Central memory CD8-positive, alpha-beta T cell (primary cell): Measurements from ENCODE around the gene NOTCH2.
"Not testable (repeated sequence)": the region's sequence is repeated elsewhere in the genome, so short reads cannot be mapped to it uniquely, and the experiment has no call there.

Experiments used
- ATAC-seq: fragments of 150-1000 bp; cut with Tn5 transposase; replicated peaks from 2 replicates; pipeline ENCODE4 v1.10.0; 2022; ENCODE audit warnings: mild to moderate bottlenecking, moderate FRiP score, moderate number of reproducible peaks; ENCODE audit not compliant: poor library complexity, severe bottlenecking; ENCODE audit errors: extremely low read depth
- DNase-seq, 2 donors: peaks; one replicate each; pipeline ENCODE4 v3.0.0; 2021; ENCODE audit warnings: low spot score in 2 of 2
- H3K27ac Mint-ChIP-seq: one replicate; pipeline ENCODE4 v1.8.0; 2022; ENCODE audit warnings: low read depth, mild to moderate bottlenecking, moderate library complexity, mixed read lengths
- H3K27me3 Mint-ChIP-seq: one replicate; pipeline ENCODE4 v1.8.0; 2022; ENCODE audit warnings: mixed read lengths
- H3K36me3 Mint-ChIP-seq: one replicate; pipeline ENCODE4 v1.8.0; 2022; ENCODE audit warnings: mild to moderate bottlenecking, moderate library complexity, mixed read lengths; ENCODE audit not compliant: insufficient read depth
- H3K4me1 Mint-ChIP-seq: one replicate; pipeline ENCODE4 v1.8.0; 2022; ENCODE audit warnings: mixed read lengths
- H3K4me3 Mint-ChIP-seq: one replicate; pipeline ENCODE4 v1.8.0; 2022; ENCODE audit warnings: mild to moderate bottlenecking, moderate library complexity, mixed read lengths
- H3K9me3 Mint-ChIP-seq: one replicate; pipeline ENCODE4 v1.8.0; 2022; ENCODE audit warnings: mixed read lengths

NOTCH2 gene

DNA sequence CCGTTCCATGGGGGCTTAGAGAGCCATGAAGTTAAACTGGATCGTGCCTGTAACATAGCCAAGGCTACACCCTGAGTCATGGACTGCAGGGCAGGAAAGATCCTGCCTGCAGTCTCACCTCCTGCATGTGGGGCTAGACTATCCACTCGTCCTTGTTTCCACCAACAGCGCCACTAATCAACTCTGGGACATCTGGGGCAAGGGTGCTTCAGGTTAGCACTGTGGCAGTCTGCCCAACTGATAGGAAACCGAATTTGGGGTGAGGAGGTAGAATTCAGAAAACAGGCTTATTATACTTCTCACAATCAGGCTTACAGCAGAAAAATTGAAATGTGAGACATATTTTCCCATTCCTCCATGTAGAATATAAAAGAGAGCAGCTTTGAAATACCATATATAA lies 88.0 kb downstream of the NOTCH2 start:
- DNase-seq (no peak), ATAC-seq (no peak)
- Mint-ChIP-seq H3K4me1 (peaks cover 9% of the 10 kb centered on the region), H3K4me3 (no peak overlapping the region), H3K36me3 (peaks cover 6% of the 10 kb centered on the region), H3K9me3 (no peaks in the 10 kb centered on the region), H3K27me3 (no peaks in the 10 kb centered on the region), H3K27ac (no peak overlapping the region)

- no peak overlapping the region for H3K4me3 Mint-ChIP-seq
- H3K27ac Mint-ChIP-seq = peak overlapping the region; percentile 14
- peaks cover 5% of the 10 kb centered on the region for H3K4me1 Mint-ChIP-seq
- ATAC-seq = no peak
- no peaks in the 10 kb centered on the region for H3K27me3 Mint-ChIP-seq
- no peak for DNase-seq
- peaks cover 6% of the 10 kb centered on the region for H3K36me3 Mint-ChIP-seq
- H3K9me3 Mint-ChIP-seq = no peaks in the 10 kb centered on the region
These were observed 91.4 kb downstream of the NOTCH2 start for GRCh38 chr1:119978018-119978505.

DNA sequence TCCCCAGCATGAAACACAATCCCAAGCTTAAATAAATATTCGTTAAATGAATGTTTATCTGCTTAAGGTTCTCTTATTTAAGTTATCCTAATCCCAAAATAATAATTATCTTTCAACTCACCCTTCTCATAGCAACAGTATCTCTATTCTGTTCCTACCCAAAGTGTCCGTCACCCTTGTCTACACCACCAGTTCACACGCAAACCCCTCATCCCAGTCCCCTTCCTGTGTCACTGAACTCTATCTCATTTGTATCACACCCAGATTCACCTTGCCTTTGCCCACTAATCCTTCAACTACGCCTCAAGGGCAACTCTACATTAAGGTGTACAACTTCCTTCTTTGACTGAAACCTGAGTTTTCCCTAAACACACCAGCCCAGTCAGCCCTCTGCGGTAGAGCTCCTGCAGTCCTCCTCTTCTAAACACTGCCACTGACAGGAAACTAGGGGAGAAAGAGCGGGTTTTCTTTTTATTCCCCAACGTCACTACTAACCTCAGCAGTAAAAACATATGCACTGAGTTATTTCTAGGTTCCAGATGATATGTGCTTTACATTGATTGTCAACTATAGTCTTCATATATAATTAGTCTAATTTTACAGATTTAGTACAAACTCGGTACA lies 92.2 kb downstream of the NOTCH2 start:
- H3K36me3 Mint-ChIP-seq, ATAC-seq, H3K9me3 Mint-ChIP-seq, DNase-seq, H3K4me3 Mint-ChIP-seq, H3K4me1 Mint-ChIP-seq, H3K27me3 Mint-ChIP-seq: not testable (repeated sequence)
- H3K27ac Mint-ChIP-seq = peak overlapping the region; percentile 14

DNA sequence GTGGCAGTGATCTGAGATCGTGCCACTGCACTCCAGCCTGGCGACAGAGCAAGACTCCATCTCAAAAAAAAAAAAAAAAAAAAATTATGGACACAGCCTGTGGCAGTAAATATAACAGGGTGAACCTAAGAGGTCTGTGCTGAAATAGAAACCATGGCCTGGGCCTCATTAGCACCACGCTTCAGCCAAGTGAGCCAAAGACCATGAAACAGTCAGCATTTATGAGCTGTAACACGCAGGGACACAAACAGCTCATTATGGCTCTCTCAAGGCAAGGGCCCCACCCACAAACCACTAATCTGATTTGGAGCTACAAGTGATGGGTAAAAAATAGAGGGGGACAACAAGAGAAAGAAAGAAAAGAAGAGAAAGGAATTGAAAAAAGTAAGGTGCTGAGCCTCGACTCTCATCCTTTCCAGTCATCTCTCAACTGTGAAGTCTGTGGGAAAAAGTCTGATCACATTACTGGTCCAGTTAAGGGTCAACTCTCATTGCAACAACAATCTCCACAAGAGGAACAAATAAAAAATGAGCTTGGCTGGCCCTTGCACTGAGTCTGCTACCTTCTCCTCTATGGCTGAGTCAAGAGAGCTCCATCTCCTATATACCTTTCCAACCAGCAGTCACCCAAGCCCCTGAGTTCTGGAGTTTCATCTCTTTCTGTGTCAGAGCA lies 93.7 kb downstream of the NOTCH2 start:
- not testable (repeated sequence) for H3K9me3 Mint-ChIP-seq, H3K27me3 Mint-ChIP-seq, H3K4me3 Mint-ChIP-seq, DNase-seq, H3K36me3 Mint-ChIP-seq, ATAC-seq, H3K27ac Mint-ChIP-seq
- peaks cover 14% of the 10 kb centered on the region for H3K4me1 Mint-ChIP-seq

GRCh38 chr1:119975006-119975405 lies 94.5 kb downstream of the NOTCH2 start:
- Mint-ChIP-seq H3K27me3 (no peaks in the 10 kb centered on the region), H3K27ac (no peak overlapping the region), H3K4me3 (no peak overlapping the region), H3K36me3 (peaks cover 8% of the 10 kb centered on the region), H3K4me1 (peaks cover 14% of the 10 kb centered on the region), H3K9me3 (no peaks in the 10 kb centered on the region)
- DNase-seq (no peak), ATAC-seq (no peak)

DNA sequence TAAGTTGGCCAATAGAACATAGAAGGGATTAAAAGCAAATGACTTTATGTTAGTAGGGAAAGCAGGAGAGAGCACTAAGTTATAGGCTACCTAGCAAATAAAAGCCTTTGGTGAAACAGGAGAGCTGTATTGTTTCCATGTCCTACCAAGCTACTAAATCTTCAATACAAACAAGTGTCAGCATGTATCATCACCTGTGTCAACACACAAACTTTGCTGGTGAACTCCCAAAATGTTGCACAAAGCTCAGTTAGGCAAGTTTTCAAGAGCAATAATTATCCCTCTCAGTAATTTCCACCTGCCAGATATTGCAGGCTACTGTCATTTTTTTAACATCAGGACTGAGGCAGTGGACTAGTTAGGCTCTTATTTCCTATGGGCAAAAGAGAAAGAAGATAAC lies 95.4 kb downstream of the NOTCH2 start:
- ATAC-seq (no peak), DNase-seq (no peak)
- no peak overlapping the region for H3K27ac Mint-ChIP-seq
- no peak overlapping the region for H3K4me3 Mint-ChIP-seq
- H3K4me1 Mint-ChIP-seq = peaks cover 14% of the 10 kb centered on the region
- H3K27me3 Mint-ChIP-seq = no peaks in the 10 kb centered on the region
- H3K36me3 Mint-ChIP-seq = peaks cover 7% of the 10 kb centered on the region
- no peaks in the 10 kb centered on the region for H3K9me3 Mint-ChIP-seq

DNA sequence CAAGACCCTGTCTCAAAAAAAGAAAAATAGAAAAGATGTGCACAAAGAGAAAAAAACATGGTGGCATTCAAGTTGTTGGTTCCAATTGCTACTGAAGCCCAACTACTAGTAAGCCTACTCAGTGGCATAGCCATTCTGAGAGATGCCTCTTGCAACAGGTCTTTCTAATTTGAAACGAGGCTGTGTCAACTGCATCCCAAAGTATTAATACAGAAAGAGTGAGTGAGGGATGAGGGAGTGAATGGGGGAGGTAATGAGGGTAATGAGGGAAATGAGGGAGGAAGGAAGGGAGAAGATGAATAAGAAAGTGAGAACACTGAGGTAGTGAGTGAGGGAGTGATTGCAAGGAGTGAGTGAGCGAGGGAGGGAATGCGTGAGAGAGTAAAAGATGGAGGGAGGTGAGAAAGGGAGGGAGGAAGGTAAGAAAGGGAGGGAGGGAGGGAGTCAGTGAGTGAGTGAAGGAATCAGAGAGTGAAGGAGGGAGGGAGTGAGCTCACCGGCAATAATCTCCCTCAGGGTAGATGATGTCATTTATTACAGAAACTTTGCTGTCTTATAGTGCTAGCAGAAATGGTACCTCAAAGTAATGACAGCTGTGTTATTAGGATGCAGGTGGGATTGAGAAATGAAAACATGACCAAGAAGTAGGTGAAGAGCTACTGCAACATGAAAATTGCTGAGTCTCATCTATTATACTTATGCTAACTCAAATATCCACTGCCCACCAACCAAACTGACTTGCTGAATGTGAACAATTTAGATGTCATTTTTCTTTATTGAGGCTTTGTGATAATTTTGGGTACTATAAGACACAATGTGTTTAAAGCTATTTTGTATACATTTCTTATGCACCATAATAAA lies 97.5 kb downstream of the NOTCH2 start:
- Mint-ChIP-seq H3K4me3 (no peak overlapping the region), H3K4me1 (peaks cover 19% of the 10 kb centered on the region), H3K27me3 (no peaks in the 10 kb centered on the region), H3K27ac (no peak overlapping the region), H3K36me3 (peaks cover 10% of the 10 kb centered on the region), H3K9me3 (no peaks in the 10 kb centered on the region)
- DNase-seq = no peak
- ATAC-seq = no peak

DNA sequence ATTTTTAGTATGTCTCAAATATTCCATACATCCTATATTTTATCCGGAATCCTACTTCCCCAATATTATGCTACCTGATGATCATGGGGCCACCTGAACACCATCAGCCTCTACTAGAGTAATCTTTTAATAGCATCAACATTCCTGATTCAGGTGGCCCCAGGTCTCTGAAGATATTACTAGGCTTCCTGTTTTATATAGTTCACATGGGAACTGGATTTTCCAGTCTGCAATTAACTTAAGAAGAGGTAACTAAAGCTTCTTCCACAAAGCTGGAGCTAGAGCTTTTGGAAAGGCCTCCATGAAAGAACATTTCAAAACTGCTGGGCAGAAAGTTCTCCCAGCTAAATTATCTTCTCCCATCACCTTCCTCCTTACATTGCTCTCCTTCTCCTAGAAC lies 100.9 kb downstream of the NOTCH2 start:
- peak overlapping the region; percentile 71 for H3K27ac Mint-ChIP-seq
- DNase-seq (no peak), ATAC-seq (no peak)
- H3K4me3 Mint-ChIP-seq = no peak overlapping the region
- H3K4me1 Mint-ChIP-seq = peaks cover 13% of the 10 kb centered on the region
- H3K36me3 Mint-ChIP-seq = peaks cover 23% of the 10 kb centered on the region
- no peaks in the 10 kb centered on the region for H3K9me3 Mint-ChIP-seq
- no peaks in the 10 kb centered on the region for H3K27me3 Mint-ChIP-seq

DNA sequence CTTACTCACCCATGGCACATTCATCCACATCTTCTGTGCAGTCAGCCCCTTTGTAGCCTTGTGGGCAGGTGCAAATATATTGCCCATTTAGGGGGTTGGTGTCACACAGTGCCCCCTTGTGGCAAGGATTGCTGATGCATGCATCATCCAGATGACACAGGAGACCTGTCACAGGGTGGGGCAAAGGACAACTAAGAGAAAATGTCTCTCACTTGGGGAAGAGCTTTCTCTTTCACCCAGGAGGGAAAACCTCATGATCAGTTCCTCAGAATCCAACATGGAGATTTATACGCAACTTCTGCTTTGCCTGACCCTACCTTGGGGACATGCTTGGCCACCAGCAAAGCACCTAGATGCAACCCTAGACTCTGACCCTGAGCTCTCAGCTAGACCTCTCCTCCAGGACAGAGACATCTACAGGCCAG lies 101.4 kb downstream of the NOTCH2 start:
- ATAC-seq = peak; percentile 82
- peak overlapping the region; percentile 71 for H3K27ac Mint-ChIP-seq
- H3K4me1 Mint-ChIP-seq = peaks cover 13% of the 10 kb centered on the region
- no peaks in the 10 kb centered on the region for H3K9me3 Mint-ChIP-seq
- no peaks in the 10 kb centered on the region for H3K27me3 Mint-ChIP-seq
- H3K36me3 Mint-ChIP-seq = peaks cover 26% of the 10 kb centered on the region
- H3K4me3 Mint-ChIP-seq = no peak overlapping the region
- peak; percentile 58 to 64 for DNase-seq

GRCh38 chr1:119966681-119967080 lies 102.8 kb downstream of the NOTCH2 start:
- Mint-ChIP-seq H3K9me3 (no peaks in the 10 kb centered on the region), H3K4me1 (peaks cover 11% of the 10 kb centered on the region), H3K27ac (no peak overlapping the region), H3K4me3 (no peak overlapping the region), H3K27me3 (no peaks in the 10 kb centered on the region), H3K36me3 (peaks cover 26% of the 10 kb centered on the region)
- DNase-seq = no peak
- no peak for ATAC-seq

- ATAC-seq = no peak
- no peaks in the 10 kb centered on the region for H3K9me3 Mint-ChIP-seq
- H3K27ac Mint-ChIP-seq = no peak overlapping the region
- no peak for DNase-seq
- H3K4me1 Mint-ChIP-seq = peaks cover 5% of the 10 kb centered on the region
- peaks cover 26% of the 10 kb centered on the region for H3K36me3 Mint-ChIP-seq
- no peak overlapping the region for H3K4me3 Mint-ChIP-seq
- H3K27me3 Mint-ChIP-seq = no peaks in the 10 kb centered on the region
These were observed 103.4 kb downstream of the NOTCH2 start for GRCh38 chr1:119966020-119966419.

DNA sequence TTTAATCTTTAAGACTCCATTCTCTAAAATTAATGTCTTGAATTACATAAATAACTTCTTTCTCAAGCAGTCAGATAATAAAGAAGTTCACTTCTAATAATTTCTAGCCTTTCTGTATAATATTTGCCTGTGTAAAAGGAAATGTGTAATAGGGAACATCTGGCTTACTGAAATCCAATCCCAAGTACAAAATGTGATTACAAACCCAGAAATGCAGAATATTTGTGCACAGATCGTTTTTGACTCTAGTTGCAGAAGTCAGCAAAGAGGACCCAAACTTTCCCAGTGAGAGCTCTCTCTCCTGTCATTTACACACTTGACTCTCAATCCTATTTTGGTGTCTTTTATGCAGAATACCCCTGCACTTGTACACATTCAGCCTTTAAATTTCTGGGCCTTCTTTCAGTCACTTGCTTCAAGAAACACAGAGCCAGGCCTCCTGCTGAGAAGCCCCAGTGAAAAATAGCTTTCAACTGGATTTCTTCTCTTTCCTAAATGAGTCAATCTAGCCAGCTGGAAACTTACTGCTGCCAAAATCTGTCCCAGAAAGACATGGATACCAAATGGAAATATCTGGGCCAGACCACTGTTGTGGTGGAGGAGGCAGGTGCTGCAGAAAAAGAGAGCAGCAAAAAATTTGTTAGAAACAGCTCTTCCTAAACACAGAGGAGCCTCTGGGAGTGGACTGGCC lies 104.6 kb downstream of the NOTCH2 start:
- Mint-ChIP-seq H3K27me3 (no peaks in the 10 kb centered on the region), H3K4me3 (no peak overlapping the region), H3K36me3 (peaks cover 24% of the 10 kb centered on the region), H3K4me1 (peaks cover 5% of the 10 kb centered on the region), H3K9me3 (no peaks in the 10 kb centered on the region), H3K27ac (no peak overlapping the region)
- DNase-seq (no peak), ATAC-seq (no peak)
